Duodenal mucosa (tissue), 2 donors: ENCODE results near the gene AGBL3.
"Not testable (repeated sequence)": the region's sequence is repeated elsewhere in the genome, so short reads cannot be mapped to it uniquely, and the experiment has no call there.

Experiments
- H3K27ac ChIP-seq: one replicate; pipeline ENCODE4 v1.7.0; 2013; ENCODE audit warnings: low read depth, low read length
- H3K27me3 ChIP-seq, 2 donors: one replicate each; pipeline ENCODE4 v1.7.0; 2013; ENCODE audit warnings: low read length in 2 of 2, control low read depth in 1 of 2; ENCODE audit not compliant: insufficient read depth in 2 of 2, control insufficient read depth in 1 of 2
- H3K36me3 ChIP-seq, 2 donors: one replicate each; pipeline ENCODE4 v1.7.0; 2013; ENCODE audit warnings: low read length in 2 of 2, control low read depth in 1 of 2; ENCODE audit not compliant: insufficient read depth in 2 of 2, control insufficient read depth in 1 of 2
- H3K4me1 ChIP-seq, 2 donors: one replicate each; pipeline ENCODE4 v1.7.0; 2013; ENCODE audit warnings: low read length in 2 of 2, control low read depth in 1 of 2; ENCODE audit not compliant: insufficient read depth in 2 of 2, control insufficient read depth in 1 of 2
- H3K4me3 ChIP-seq, 2 donors: one replicate each; pipeline ENCODE4 v1.7.0; 2013; ENCODE audit warnings: low read length in 2 of 2, low read depth in 1 of 2
- H3K9ac ChIP-seq, 2 donors: one replicate each; pipeline ENCODE4 v1.7.0; 2013; ENCODE audit warnings: low read length in 2 of 2, low read depth in 1 of 2
- H3K9me3 ChIP-seq, 2 donors: one replicate each; pipeline ENCODE4 v1.7.0; 2013; ENCODE audit warnings: low read length in 2 of 2, control low read depth in 1 of 2; ENCODE audit not compliant: control insufficient read depth in 1 of 2

AGBL3 gene

GRCh38 chr7:135165862-135166261, 179.6 kb downstream of the AGBL3 start:
- H3K4me3 ChIP-seq, result no peak overlapping the region
- no peaks in the 10 kb centered on the region for H3K9me3 ChIP-seq
- no peak overlapping the region for H3K27ac ChIP-seq
- H3K27me3 ChIP-seq, result no peaks in the 10 kb centered on the region
- peaks cover 26 to 47% of the 10 kb centered on the region in 2 donors for H3K36me3 ChIP-seq
- peaks cover 14 to 35% of the 10 kb centered on the region in 2 donors for H3K4me1 ChIP-seq
- H3K9ac ChIP-seq, result no peak overlapping the region

DNA sequence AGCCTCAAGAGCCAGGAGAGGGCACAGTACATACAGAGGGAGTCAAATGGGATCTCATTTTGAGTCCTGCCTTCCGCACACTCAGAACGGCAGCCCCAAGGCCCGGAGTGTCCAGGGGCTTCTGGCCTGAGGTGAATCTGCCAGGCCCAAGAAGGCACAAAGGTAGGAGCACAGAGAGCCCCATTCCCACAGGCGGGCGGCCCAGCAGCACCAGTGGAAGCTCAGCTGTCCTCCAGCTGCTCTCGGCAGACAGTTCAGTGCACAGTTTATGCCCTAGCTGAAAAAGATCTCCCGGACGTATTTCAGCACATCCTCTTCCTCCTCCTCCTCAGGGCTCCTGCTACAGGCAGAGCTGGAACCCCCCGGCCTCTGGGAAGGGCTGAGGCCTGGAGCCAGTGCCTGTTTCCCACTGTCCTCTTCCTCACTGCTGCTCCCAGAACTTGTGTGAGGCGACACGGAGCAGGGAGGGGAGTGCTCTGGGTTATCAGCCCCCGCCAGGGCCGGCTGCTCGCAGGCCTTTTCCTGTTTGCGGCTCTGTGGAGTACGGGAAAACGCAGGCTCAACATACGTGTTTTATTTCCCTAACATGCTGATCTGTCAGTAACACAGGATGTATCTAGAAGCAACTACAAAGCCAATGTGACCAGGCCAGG, 180.2 kb downstream of the AGBL3 start:
- Histone ChIP-seq H3K27ac (no peak overlapping the region), H3K9ac (no peak overlapping the region), H3K4me3 (no peak overlapping the region), H3K4me1 (peaks cover 12 to 38% of the 10 kb centered on the region in 2 donors), H3K27me3 (no peaks in the 10 kb centered on the region), H3K9me3 (no peaks in the 10 kb centered on the region), H3K36me3 (peaks cover 26 to 47% of the 10 kb centered on the region in 2 donors)

GRCh38 chr7:135167365-135167917, 181.1 kb downstream of the AGBL3 start:
- peak overlapping the region in 1 of 2 donors; percentile 21 for H3K4me3 ChIP-seq
- H3K27me3 ChIP-seq, result no peaks in the 10 kb centered on the region
- H3K27ac ChIP-seq, result no peak overlapping the region
- peaks cover 26 to 47% of the 10 kb centered on the region in 2 donors for H3K36me3 ChIP-seq
- no peaks in the 10 kb centered on the region for H3K9me3 ChIP-seq
- no peak overlapping the region for H3K9ac ChIP-seq
- H3K4me1 ChIP-seq, result peaks cover 12 to 43% of the 10 kb centered on the region in 2 donors

- H3K27ac ChIP-seq, result no peak overlapping the region
- peak overlapping the region; percentile 21 to 24 for H3K4me3 ChIP-seq
- H3K36me3 ChIP-seq, result peaks cover 26 to 47% of the 10 kb centered on the region in 2 donors
- H3K9me3 ChIP-seq, result no peaks in the 10 kb centered on the region
- peaks cover 12 to 43% of the 10 kb centered on the region in 2 donors for H3K4me1 ChIP-seq
- H3K27me3 ChIP-seq, result no peaks in the 10 kb centered on the region
- no peak overlapping the region for H3K9ac ChIP-seq
Measured at GRCh38 chr7:135168001-135168400, 181.7 kb downstream of the AGBL3 start.

- Histone ChIP-seq H3K27me3 (no peaks in the 10 kb centered on the region), H3K4me1 (peaks cover 12 to 43% of the 10 kb centered on the region in 2 donors), H3K4me3 (peak overlapping the region; percentile 24 to 80), H3K9ac (peak overlapping the region; percentile 84 to 94), H3K36me3 (peaks cover 26 to 47% of the 10 kb centered on the region in 2 donors), H3K27ac (no peak overlapping the region), H3K9me3 (no peaks in the 10 kb centered on the region)
Measured at GRCh38 chr7:135168489-135169140, 182.3 kb downstream of the AGBL3 start.

- Histone ChIP-seq H3K4me3 (peak overlapping the region; percentile 78 to 80), H3K36me3 (peaks cover 22 to 44% of the 10 kb centered on the region in 2 donors), H3K9me3 (no peaks in the 10 kb centered on the region), H3K27me3 (no peaks in the 10 kb centered on the region), H3K4me1 (peaks cover 12 to 43% of the 10 kb centered on the region in 2 donors), H3K27ac (peak overlapping the region; percentile 91), H3K9ac (peak overlapping the region; percentile 84 to 94)
Measured at GRCh38 chr7:135169141-135169963, 183.0 kb downstream of the AGBL3 start.

GRCh38 chr7:135169964-135170273, 183.6 kb downstream of the AGBL3 start:
- H3K9me3 ChIP-seq, result no peaks in the 10 kb centered on the region
- peak overlapping the region; percentile 84 to 94 for H3K9ac ChIP-seq
- peak overlapping the region; percentile 78 to 80 for H3K4me3 ChIP-seq
- H3K4me1 ChIP-seq, result peaks cover 12 to 43% of the 10 kb centered on the region in 2 donors
- H3K27me3 ChIP-seq, result no peaks in the 10 kb centered on the region
- H3K27ac ChIP-seq, result peak overlapping the region; percentile 91
- peaks cover 17 to 38% of the 10 kb centered on the region in 2 donors for H3K36me3 ChIP-seq

- H3K9ac ChIP-seq, result peak within 1 kb of the TSS; percentile 84 to 94
- H3K4me3 ChIP-seq, result peak within 1 kb of the TSS; percentile 78 to 80
- no peaks in the 10 kb centered on the region for H3K27me3 ChIP-seq
- H3K4me1 ChIP-seq, result peaks cover 12 to 43% of the 10 kb centered on the region in 2 donors
- H3K9me3 ChIP-seq, result no peaks in the 10 kb centered on the region
- H3K27ac ChIP-seq, result peak within 1 kb of the TSS; percentile 91
- H3K36me3 ChIP-seq, result peaks cover 13 to 33% of the 10 kb centered on the region in 2 donors
Measured at GRCh38 chr7:135170274-135170997, 184.1 kb downstream of the AGBL3 start, which contains the start of gene CYREN. CYREN (minus strand) TSS chr7:135170707; CDS start chr7:135168922, 1,785 bp downstream.

DNA sequence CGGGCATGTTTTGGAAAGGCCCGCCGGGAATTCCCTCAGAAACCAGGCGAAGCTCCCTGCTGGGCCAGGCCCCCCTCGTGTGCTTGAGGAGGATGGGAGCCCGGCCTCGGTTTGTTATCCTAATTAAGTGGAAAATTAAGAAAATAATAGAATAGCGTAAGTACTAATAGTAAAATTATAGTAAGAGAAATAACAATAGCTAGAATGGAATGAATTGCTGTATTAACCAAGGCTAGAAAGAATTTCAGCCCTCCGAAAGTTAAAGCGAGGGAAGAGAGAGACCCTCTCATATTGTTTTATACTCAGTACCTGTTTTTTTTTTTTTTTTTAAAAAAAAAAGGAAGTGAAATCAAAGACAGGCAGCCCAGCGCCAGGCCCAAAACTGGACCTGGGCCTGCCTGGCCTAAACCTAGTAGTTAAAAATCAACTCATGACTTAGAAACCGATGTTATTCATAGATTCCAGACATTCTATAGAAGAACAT, 184.7 kb downstream of the AGBL3 start:
- Histone ChIP-seq H3K4me1 (peaks cover 12 to 43% of the 10 kb centered on the region in 2 donors), H3K4me3 (peak overlapping the region; percentile 78 to 80), H3K27ac (peak overlapping the region; percentile 91), H3K9ac (peak overlapping the region; percentile 57 to 84), H3K36me3 (peaks cover 7 to 28% of the 10 kb centered on the region in 2 donors)
- H3K9me3 ChIP-seq, H3K27me3 ChIP-seq: not testable (repeated sequence)
